Osteoblast (primary cell): ENCODE data around the gene MAPKAP1. TPM values are rescaled to one million over a fixed set of nuclear protein-coding genes. Genes with fewer than 3 reads are reported as not detected.

Experiments used
- DNase-seq: peaks from one replicate; pipeline ENCODE4 v3.0.0; 2011; ENCODE audit warnings: low spot score, mixed read lengths; ENCODE audit not compliant: insufficient read length; ENCODE audit errors: missing footprints
- H2AFZ ChIP-seq: 2 replicates; pipeline ENCODE4 v1.6.0; 2011; ENCODE audit warnings: mild to moderate bottlenecking, low read length
- H3K27ac ChIP-seq: 2 replicates; pipeline ENCODE4 v1.5.1; 2011; ENCODE audit warnings: mild to moderate bottlenecking, low read depth, low read length, moderate library complexity
- H3K27me3 ChIP-seq: 2 replicates; pipeline ENCODE4 v1.6.0; 2012; ENCODE audit warnings: mild to moderate bottlenecking, control low read depth, inconsistent platforms, low read length, moderate library complexity; ENCODE audit not compliant: insufficient read depth
- H3K36me3 ChIP-seq: 2 replicates; pipeline ENCODE4 v1.5.1; 2011; ENCODE audit warnings: mild to moderate bottlenecking, low read length, control low read depth, moderate library complexity; ENCODE audit not compliant: insufficient read depth
- H3K4me1 ChIP-seq: 2 replicates; pipeline ENCODE4 v1.5.1; 2011; ENCODE audit warnings: mild to moderate bottlenecking, low read length, control low read depth, moderate library complexity; ENCODE audit not compliant: insufficient read depth
- H3K4me2 ChIP-seq: 2 replicates; pipeline ENCODE4 v1.6.0; 2011; ENCODE audit warnings: mild to moderate bottlenecking, low read length; ENCODE audit not compliant: insufficient read depth
- H3K4me3 ChIP-seq: fragments of 200-600 bp; sonication (generic); 3 replicates; pipeline ENCODE4 v1.5.1; 2012; ENCODE audit warnings: mild to moderate bottlenecking, low read length, inconsistent platforms; ENCODE audit not compliant: insufficient read depth
- H3K79me2 ChIP-seq: 2 replicates; pipeline ENCODE4 v1.6.0; 2012; ENCODE audit warnings: mild to moderate bottlenecking, low read length, control low read depth, inconsistent platforms; ENCODE audit not compliant: insufficient read depth
- H3K9me3 ChIP-seq: 2 replicates; pipeline ENCODE4 v1.5.1; 2011; ENCODE audit warnings: low read depth, low read length, control low read depth
- H4K20me1 ChIP-seq: 2 replicates; pipeline ENCODE4 v1.6.0; 2012; ENCODE audit warnings: mild to moderate bottlenecking, low read length, control low read depth; ENCODE audit not compliant: insufficient read depth
- total RNA-seq: library from RNA; depleted of rRNA; stranded (reverse); fragments of >200 nt; gene quantifications from 2 replicates; pipeline ENCODE4 v1.2.3, GENCODE V29; 2012
- TF ChIP-seq, protein P1 (sequence below): IDR thresholded peaks from 2 replicates; pipeline ENCODE4 v1.5.1; 2011; ENCODE audit warnings: mild to moderate bottlenecking, low read depth, low read length, moderate library complexity; ENCODE audit errors: extremely low read depth

The MAPKAP1 gene
- total RNA-seq, 1 donor: 72.4 TPM

- no peaks in the 10 kb centered on the region for H3K9me3 ChIP-seq
- H3K79me2 ChIP-seq: peaks cover 75% of the 10 kb centered on the region
- DNase-seq: no peak
- H3K36me3 ChIP-seq: no peaks in the 10 kb centered on the region
- H3K4me1 ChIP-seq: peaks cover 31% of the 10 kb centered on the region
- no peaks in the 10 kb centered on the region for H3K27me3 ChIP-seq
- H3K4me2 ChIP-seq: no peak overlapping the region
- no peak overlapping the region for H2AFZ ChIP-seq
- peaks cover 4% of the 10 kb centered on the region for H4K20me1 ChIP-seq
- TF ChIP-seq, protein P1, sequence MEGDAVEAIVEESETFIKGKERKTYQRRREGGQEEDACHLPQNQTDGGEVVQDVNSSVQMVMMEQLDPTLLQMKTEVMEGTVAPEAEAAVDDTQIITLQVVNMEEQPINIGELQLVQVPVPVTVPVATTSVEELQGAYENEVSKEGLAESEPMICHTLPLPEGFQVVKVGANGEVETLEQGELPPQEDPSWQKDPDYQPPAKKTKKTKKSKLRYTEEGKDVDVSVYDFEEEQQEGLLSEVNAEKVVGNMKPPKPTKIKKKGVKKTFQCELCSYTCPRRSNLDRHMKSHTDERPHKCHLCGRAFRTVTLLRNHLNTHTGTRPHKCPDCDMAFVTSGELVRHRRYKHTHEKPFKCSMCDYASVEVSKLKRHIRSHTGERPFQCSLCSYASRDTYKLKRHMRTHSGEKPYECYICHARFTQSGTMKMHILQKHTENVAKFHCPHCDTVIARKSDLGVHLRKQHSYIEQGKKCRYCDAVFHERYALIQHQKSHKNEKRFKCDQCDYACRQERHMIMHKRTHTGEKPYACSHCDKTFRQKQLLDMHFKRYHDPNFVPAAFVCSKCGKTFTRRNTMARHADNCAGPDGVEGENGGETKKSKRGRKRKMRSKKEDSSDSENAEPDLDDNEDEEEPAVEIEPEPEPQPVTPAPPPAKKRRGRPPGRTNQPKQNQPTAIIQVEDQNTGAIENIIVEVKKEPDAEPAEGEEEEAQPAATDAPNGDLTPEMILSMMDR: no peak
- no peak overlapping the region for H3K4me3 ChIP-seq
- H3K27ac ChIP-seq: no peak overlapping the region
These were observed 27.3 kb downstream of the MAPKAP1 start for GRCh38 chr9:125679597-125680189.

DNA sequence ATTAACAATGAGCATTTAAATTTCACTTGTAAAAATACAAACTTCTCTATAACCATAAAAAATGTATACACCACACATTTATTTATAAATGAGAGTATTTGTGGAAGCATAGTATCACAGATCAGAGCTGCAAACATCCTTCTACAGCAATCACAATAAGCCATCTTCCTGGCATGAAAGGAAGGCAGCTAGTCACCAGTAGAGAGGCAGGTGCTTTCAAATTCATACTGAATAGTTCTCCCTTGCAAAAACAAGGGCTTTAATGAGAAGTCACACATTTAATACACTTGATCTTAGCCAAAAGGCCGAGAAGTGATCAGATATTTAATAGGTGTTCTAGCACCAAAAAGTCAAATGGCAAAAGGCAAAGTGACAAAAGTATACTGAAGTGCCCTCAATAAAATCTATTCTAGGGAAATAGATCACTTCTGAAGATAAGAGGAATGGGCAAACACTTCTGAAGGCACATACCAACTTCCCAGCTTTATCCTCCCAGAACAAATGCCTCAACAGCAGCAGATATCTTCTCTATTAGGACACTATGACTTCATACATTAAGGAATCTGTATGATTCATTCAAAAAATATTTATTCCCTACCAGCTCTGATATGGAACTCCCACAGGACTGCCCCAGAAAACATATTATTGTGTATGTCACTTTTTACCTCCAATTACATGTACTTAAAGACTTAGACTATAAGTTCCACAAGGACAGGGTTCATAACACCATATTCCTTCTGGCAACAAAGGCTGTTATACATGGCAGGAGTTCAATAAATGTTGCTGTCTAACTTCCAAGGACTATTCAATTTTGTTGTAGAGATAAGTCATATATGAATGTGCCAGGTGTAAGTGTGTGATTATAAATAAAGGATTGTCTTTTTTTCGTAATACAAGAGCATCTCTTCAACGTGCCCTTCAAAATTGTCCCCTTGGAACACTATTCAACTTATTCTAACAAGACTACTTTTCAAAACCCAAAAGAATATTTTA, 31.7 kb downstream of the MAPKAP1 start:
- peak; percentile 79 for DNase-seq
- Histone ChIP-seq H3K4me3 (no peak overlapping the region), H3K36me3 (peaks cover 3% of the 10 kb centered on the region), H3K4me2 (peak overlapping the region; percentile 51), H4K20me1 (no peaks in the 10 kb centered on the region), H3K27me3 (no peaks in the 10 kb centered on the region), H2AFZ (no peak overlapping the region), H3K79me2 (peaks cover 75% of the 10 kb centered on the region), H3K4me1 (peaks cover 20% of the 10 kb centered on the region), H3K27ac (peak overlapping the region; percentile 64), H3K9me3 (no peaks in the 10 kb centered on the region)
- TF ChIP-seq, protein P1: no peak

- H3K27ac ChIP-seq: no peak overlapping the region
- H4K20me1 ChIP-seq: no peaks in the 10 kb centered on the region
- no peaks in the 10 kb centered on the region for H3K9me3 ChIP-seq
- H3K27me3 ChIP-seq: no peaks in the 10 kb centered on the region
- peaks cover 59% of the 10 kb centered on the region for H3K79me2 ChIP-seq
- no peak overlapping the region for H3K4me2 ChIP-seq
- no peak overlapping the region for H3K4me3 ChIP-seq
- no peak overlapping the region for H2AFZ ChIP-seq
- H3K4me1 ChIP-seq: peaks cover 20% of the 10 kb centered on the region
- TF ChIP-seq, protein P1: no peak
- peaks cover 5% of the 10 kb centered on the region for H3K36me3 ChIP-seq
- no peak for DNase-seq
These were observed 34.1 kb downstream of the MAPKAP1 start for GRCh38 chr9:125672876-125673275.

GRCh38 chr9:125663127-125663526, 43.9 kb downstream of the MAPKAP1 start:
- peak overlapping the region; percentile 45 for H3K27ac ChIP-seq

More at GRCh38 chr9:125663127-125663526, 43.9 kb downstream of the MAPKAP1 start:
- no peaks in the 10 kb centered on the region for H4K20me1 ChIP-seq
- H3K79me2 ChIP-seq: peaks cover 25% of the 10 kb centered on the region
- peaks cover 25% of the 10 kb centered on the region for H3K4me1 ChIP-seq
- H3K36me3 ChIP-seq: peaks cover 13% of the 10 kb centered on the region
- H3K9me3 ChIP-seq: no peaks in the 10 kb centered on the region
- no peaks in the 10 kb centered on the region for H3K27me3 ChIP-seq
- peak overlapping the region; percentile 37 for H3K4me2 ChIP-seq
- TF ChIP-seq, protein P1: no peak
- peak; percentile 88 for DNase-seq
- H3K4me3 ChIP-seq: no peak overlapping the region
- H2AFZ ChIP-seq: no peak overlapping the region
